K562 (cell line): ENCODE data around the gene SUDS3. TPM values are rescaled to one million over a fixed set of nuclear protein-coding genes. Genes with fewer than 3 reads are reported as not detected.

Experiments
- BMI1 ChIP-seq: fragments of 150-350 bp; IDR thresholded peaks from 2 replicates; pipeline ENCODE4 v1.6.1; 2014; ENCODE audit warnings: low read length
- C11orf30 ChIP-seq: fragments of 450-650 bp; IDR thresholded peaks from 2 replicates; pipeline ENCODE4 v1.6.1; 2016; ENCODE audit warnings: low read depth, mild to moderate bottlenecking
- CCAR2 ChIP-seq: fragments of 200-400 bp; formaldehyde crosslinking; IDR thresholded peaks from 2 replicates; pipeline ENCODE4 v1.6.1; 2017; ENCODE audit warnings: mild to moderate bottlenecking, low read depth, low read length
- DNMT1 ChIP-seq: fragments of 450-650 bp; IDR thresholded peaks from 2 replicates; pipeline ENCODE4 v1.6.1; 2016; ENCODE audit warnings: antibody characterized with exemption, mild to moderate bottlenecking
- E2F3 ChIP-seq: fragments of 250-450 bp; sonication (Bioruptor Pico); IDR thresholded peaks from 2 replicates; pipeline ENCODE4 v1.4.0; 2020; ENCODE audit warnings: mild to moderate bottlenecking
- GATA2 ChIP-seq: sonication (generic); formaldehyde crosslinking; IDR thresholded peaks from 2 replicates; pipeline ENCODE4 v1.4.0; 2020; ENCODE audit warnings: mild to moderate bottlenecking, missing genetic modification reagents
- HSF4 ChIP-seq: fragments of 250-450 bp; sonication (Bioruptor Pico); IDR thresholded peaks from 2 replicates; pipeline ENCODE4 v2.1.2; 2022; ENCODE audit warnings: mild to moderate bottlenecking, moderate library complexity, borderline replicate concordance
- KDM1A ChIP-seq, 2 experiments: fragments of 450-650 bp; IDR thresholded peaks; 2 replicates each; pipeline ENCODE4 v1.6.1; 2016; ENCODE audit warnings: mild to moderate bottlenecking in 2 of 2
- KDM5B ChIP-seq: fragments of 200-600 bp; sonication (generic); IDR thresholded peaks from 2 replicates; pipeline ENCODE4 v1.6.1; 2012; ENCODE audit warnings: low read depth, mild to moderate bottlenecking, moderate library complexity, low read length, control low read depth, inconsistent platforms; ENCODE audit not compliant: insufficient replicate concordance
- KLF1 ChIP-seq: fragments of 450-650 bp; IDR thresholded peaks from 2 replicates; pipeline ENCODE4 v1.6.1; 2016; ENCODE audit warnings: missing genetic modification characterization, missing compliant biosample characterization
- MCM2 ChIP-seq: fragments of 450-650 bp; IDR thresholded peaks from 2 replicates; pipeline ENCODE4 v1.6.1; 2017; ENCODE audit warnings: low read depth, mild to moderate bottlenecking
- NONO ChIP-seq, 2 experiments: fragments of 200-400 bp in 1 of 2; fragments of 450-650 bp in 1 of 2; formaldehyde crosslinking in 1 of 2; IDR thresholded peaks; 2 replicates each; pipeline ENCODE4 v1.6.1; 2017; ENCODE audit warnings: low read depth in 2 of 2, mild to moderate bottlenecking in 2 of 2, moderate library complexity in 2 of 2, low read length in 1 of 2
- NR1H2 ChIP-seq: sonication (generic); formaldehyde crosslinking; IDR thresholded peaks from 2 replicates; pipeline ENCODE4 v1.4.0; 2020; ENCODE audit warnings: mild to moderate bottlenecking, missing genetic modification reagents
- RBM17 ChIP-seq: fragments of 200-400 bp; formaldehyde crosslinking; IDR thresholded peaks from 2 replicates; pipeline ENCODE4 v1.6.1; 2017; ENCODE audit warnings: low read depth, mild to moderate bottlenecking, low read length, borderline replicate concordance
- RUNX1 ChIP-seq: sonication (generic); IDR thresholded peaks from 2 replicates; pipeline ENCODE4 v1.6.1; 2016; ENCODE audit warnings: antibody characterized with exemption, low read depth
- SLC30A9 ChIP-seq: fragments of 250-450 bp; sonication (Bioruptor Pico); IDR thresholded peaks from 2 replicates; pipeline ENCODE4 v1.8.0; 2022; ENCODE audit warnings: mild to moderate bottlenecking, moderate library complexity
- SP2 ChIP-seq: IDR thresholded peaks from 2 replicates; pipeline ENCODE4 v1.6.1; 2011; ENCODE audit warnings: mild to moderate bottlenecking, low read depth, low read length, moderate library complexity; ENCODE audit not compliant: poor library complexity, severe bottlenecking; ENCODE audit errors: extremely low read depth
- SUPT5H ChIP-seq: fragments of 450-650 bp; IDR thresholded peaks from 2 replicates; pipeline ENCODE4 v1.6.1; 2016
- TCF7 ChIP-seq: sonication (generic); IDR thresholded peaks from 2 replicates; pipeline ENCODE4 v1.6.1; 2016; ENCODE audit warnings: antibody characterized with exemption, borderline replicate concordance
- ZNF347 ChIP-seq: fragments of 450-650 bp; formaldehyde crosslinking; IDR thresholded peaks from 2 replicates; pipeline ENCODE4 v1.4.0; 2020; ENCODE audit warnings: low read depth, mild to moderate bottlenecking, moderate library complexity
- ZNF507 ChIP-seq: conservative IDR thresholded peaks from 2 replicates; pipeline ENCODE4 v1.6.1; 2017; ENCODE audit warnings: missing genetic modification characterization, missing compliant biosample characterization
- polyA plus RNA-seq, 8 experiments: library from polyadenylated mRNA; depleted of rRNA in 4 of 8; stranded (reverse) in 5 of 8; unstranded in 3 of 8; fragments of >200 nt; fragmentation: Nextera tagmentation in 2 of 8; fragmentation: Illumina TruSeq in 1 of 8; extraction: Ambion mirVana in 2 of 8; extraction: Trizol in 1 of 8; gene quantifications; 2 replicates each; pipeline versions ENCODE4 v1.2.1 to v1.2.3, GENCODE V29; 2011 to 2014; ENCODE audit warnings: inconsistent platforms in 1 of 8, missing spikeins in 1 of 8
- total RNA-seq, 7 experiments: library from RNA; depleted of rRNA in 6 of 7; stranded (reverse); fragments of >200 nt in 6 of 7; fragmentation: Illumina TruSeq in 2 of 7; extraction: Trizol in 2 of 7; gene quantifications; 2 replicates each; pipeline versions ENCODE4 v1.2.1 to v1.2.3, GENCODE V29; 2011 to 2021; ENCODE audit warnings: low replicate concordance in 1 of 7
- TF ChIP-seq, protein P1 (sequence below): fragments of 450-650 bp; conservative IDR thresholded peaks from 2 replicates; pipeline ENCODE4 v1.6.1; 2016; ENCODE audit warnings: missing genetic modification characterization, low read depth, mild to moderate bottlenecking, missing compliant biosample characterization, moderate library complexity
- TF ChIP-seq, protein P2 (sequence below): fragments of 450-650 bp; formaldehyde crosslinking; IDR thresholded peaks from 2 replicates; pipeline ENCODE4 v1.4.0; 2022; ENCODE audit warnings: missing genetic modification characterization
- TF ChIP-seq, protein P3 (sequence below): IDR thresholded peaks from 2 replicates; pipeline ENCODE4 v1.6.1; 2011; ENCODE audit not compliant: insufficient read length; ENCODE audit errors: extremely low read depth
- TF ChIP-seq, protein P4 (sequence below): IDR thresholded peaks from 2 replicates; pipeline ENCODE4 v1.6.1; 2014; ENCODE audit warnings: antibody characterized with exemption

The SUDS3 gene
- total and polyA plus RNA-seq, 9 of the 15 experiments (the other 6 are each of a cell fraction or from before 2014, with no cell fraction given): 6.6 to 30.5 (median 23.3) TPM

DNA sequence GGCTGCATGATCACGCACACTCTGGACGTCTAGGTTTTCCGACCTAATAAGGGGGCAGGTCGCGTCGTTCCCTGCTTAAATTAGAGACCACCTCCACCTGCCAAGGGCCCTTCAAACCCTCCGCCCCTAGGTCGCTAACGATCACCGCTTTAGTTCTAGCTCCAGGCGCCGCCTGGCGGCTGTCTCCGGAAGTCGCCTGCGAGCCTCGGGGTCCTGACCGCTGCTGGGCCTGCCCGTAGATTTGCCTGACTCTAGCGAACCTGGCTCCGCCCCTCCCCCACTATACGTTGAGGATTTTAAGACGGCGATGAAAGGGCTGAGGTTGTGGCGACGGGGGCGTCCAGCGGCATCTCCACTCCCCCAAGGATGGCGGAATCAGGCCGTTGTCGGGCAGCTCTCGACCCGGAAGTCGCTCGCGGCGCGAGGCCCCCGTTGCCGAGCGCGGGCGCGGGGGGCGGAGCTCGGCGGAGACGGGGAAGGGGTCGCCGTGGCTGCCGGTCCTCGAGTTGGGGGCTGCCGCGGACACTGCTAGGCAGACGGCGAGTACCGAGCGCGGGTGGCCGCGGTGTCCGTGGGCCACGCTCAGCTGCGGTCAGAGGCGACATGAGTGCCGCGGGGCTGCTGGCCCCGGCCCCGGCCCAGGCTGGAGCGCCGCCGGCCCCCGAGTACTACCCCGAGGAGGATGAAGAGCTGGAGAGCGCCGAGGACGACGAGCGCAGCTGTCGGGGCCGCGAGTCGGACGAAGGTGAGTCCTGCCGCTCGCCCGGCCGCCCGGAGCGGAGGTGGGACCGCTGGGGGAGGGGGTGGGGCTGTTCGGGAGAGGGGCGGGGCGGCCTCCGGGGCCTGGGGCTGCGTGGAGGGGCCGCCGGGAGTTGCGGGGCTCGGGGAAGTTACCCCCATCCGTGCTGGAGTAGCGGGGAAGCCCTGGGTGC lies at the start of gene SUDS3 (continued):
- TF ChIP-seq E2F3 (CRISPR knock-in tag) (no peak; the same call in 1 of the 2 replicates), NONO (IDR thresholded peaks at IDR 0.05; ENCODE audit: low read depth in 2 of 2, low read length in 1 of 2) (peak in 1 of 2 experiments; percentile 81; a peak in 1 of 4 replicates), SUPT5H (peak; percentile 65; the same call in 1 of the 2 replicates), HSF4 (CRISPR knock-in tag) (no peak), CCAR2 (no peak), GATA2 (CRISPR knock-in tag) (no peak), KDM1A (IDR thresholded peaks at IDR 0.05) (peak in 1 of 2 experiments; percentile 48; a peak in 1 of 4 replicates), TCF7 (peak; percentile 16; the same call in 1 of the 2 replicates), NR1H2 (peak; percentile 88; the same call in 1 of the 2 replicates), ZNF507 (tag) (no peak), SP2 (no peak), BMI1 (no peak), RBM17 (no peak), SLC30A9 (CRISPR knock-in tag) (no peak), KDM5B (peak; percentile 32), KLF1 (peak; percentile 75; the same call in 1 of the 2 replicates), C11orf30 (peak; percentile 66), MCM2 (no peak), ZNF347 (CRISPR knock-in tag) (no peak), DNMT1 (no peak), RUNX1 (no peak)
- TF ChIP-seq, protein P1, sequence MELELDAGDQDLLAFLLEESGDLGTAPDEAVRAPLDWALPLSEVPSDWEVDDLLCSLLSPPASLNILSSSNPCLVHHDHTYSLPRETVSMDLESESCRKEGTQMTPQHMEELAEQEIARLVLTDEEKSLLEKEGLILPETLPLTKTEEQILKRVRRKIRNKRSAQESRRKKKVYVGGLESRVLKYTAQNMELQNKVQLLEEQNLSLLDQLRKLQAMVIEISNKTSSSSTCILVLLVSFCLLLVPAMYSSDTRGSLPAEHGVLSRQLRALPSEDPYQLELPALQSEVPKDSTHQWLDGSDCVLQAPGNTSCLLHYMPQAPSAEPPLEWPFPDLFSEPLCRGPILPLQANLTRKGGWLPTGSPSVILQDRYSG (tag): no peak
- TF ChIP-seq, protein P2, sequence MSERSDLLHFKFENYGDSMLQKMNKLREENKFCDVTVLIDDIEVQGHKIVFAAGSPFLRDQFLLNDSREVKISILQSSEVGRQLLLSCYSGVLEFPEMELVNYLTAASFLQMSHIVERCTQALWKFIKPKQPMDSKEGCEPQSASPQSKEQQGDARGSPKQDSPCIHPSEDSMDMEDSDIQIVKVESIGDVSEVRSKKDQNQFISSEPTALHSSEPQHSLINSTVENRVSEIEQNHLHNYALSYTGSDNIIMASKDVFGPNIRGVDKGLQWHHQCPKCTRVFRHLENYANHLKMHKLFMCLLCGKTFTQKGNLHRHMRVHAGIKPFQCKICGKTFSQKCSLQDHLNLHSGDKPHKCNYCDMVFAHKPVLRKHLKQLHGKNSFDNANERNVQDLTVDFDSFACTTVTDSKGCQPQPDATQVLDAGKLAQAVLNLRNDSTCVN (CRISPR knock-in tag): no peak
- TF ChIP-seq, protein P3, sequence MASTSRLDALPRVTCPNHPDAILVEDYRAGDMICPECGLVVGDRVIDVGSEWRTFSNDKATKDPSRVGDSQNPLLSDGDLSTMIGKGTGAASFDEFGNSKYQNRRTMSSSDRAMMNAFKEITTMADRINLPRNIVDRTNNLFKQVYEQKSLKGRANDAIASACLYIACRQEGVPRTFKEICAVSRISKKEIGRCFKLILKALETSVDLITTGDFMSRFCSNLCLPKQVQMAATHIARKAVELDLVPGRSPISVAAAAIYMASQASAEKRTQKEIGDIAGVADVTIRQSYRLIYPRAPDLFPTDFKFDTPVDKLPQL: no peak
- TF ChIP-seq, protein P4, sequence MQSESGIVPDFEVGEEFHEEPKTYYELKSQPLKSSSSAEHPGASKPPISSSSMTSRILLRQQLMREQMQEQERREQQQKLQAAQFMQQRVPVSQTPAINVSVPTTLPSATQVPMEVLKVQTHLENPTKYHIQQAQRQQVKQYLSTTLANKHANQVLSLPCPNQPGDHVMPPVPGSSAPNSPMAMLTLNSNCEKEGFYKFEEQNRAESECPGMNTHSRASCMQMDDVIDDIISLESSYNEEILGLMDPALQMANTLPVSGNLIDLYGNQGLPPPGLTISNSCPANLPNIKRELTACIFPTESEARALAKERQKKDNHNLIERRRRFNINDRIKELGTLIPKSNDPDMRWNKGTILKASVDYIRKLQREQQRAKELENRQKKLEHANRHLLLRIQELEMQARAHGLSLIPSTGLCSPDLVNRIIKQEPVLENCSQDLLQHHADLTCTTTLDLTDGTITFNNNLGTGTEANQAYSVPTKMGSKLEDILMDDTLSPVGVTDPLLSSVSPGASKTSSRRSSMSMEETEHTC: no peak
